Activated gamma-delta T cell treated with anti-CD3 and anti-CD28 coated beads, Interleukin-2, amount 50 U/mL, for 16 hours (primary cell): ENCODE results near the gene MAGEC2.

Experiments used
- DNase-seq: peaks from one replicate; pipeline ENCODE4 v3.0.0-alpha.2; 2020; ENCODE audit warnings: low read depth

The MAGEC2 gene

GRCh38 chrX:142204522-142205433, at the start of gene MAGEC2:
TSS of gene MAGEC2 (minus strand) at chrX:142205290. CDS start at chrX:142203987, 1,303 bp downstream.
- no peak for DNase-seq

- no peak for DNase-seq
Observed at GRCh38 chrX:142251680-142252079, 46.6 kb upstream of the MAGEC2 start.

GRCh38 chrX:142251202-142251601, 46.1 kb upstream of the MAGEC2 start:
- DNase-seq = no peak

GRCh38 chrX:142250502-142250901, 45.4 kb upstream of the MAGEC2 start:
- no peak for DNase-seq

- DNase-seq = no peak
Observed at GRCh38 chrX:142249721-142250120, 44.6 kb upstream of the MAGEC2 start.

GRCh38 chrX:142244568-142244967, 39.5 kb upstream of the MAGEC2 start:
- no peak for DNase-seq

GRCh38 chrX:142238536-142238935, 33.4 kb upstream of the MAGEC2 start:
- no peak for DNase-seq

GRCh38 chrX:142233400-142233799, 28.3 kb upstream of the MAGEC2 start:
- no peak for DNase-seq

- no peak for DNase-seq
Observed at GRCh38 chrX:142214081-142214480, 9.0 kb upstream of the MAGEC2 start.

GRCh38 chrX:142201113-142201512, 4.0 kb downstream of the MAGEC2 start:
- no peak for DNase-seq

GRCh38 chrX:142186103-142186502, 19.0 kb downstream of the MAGEC2 start:
- DNase-seq = no peak

- no peak for DNase-seq
Observed at GRCh38 chrX:142184756-142185602, 20.1 kb downstream of the MAGEC2 start.

- no peak for DNase-seq
Observed at GRCh38 chrX:142156567-142156966, 48.5 kb downstream of the MAGEC2 start.
